GM19193 (cell line): ENCODE measurements around the gene OR6A2.

ENCODE experiments used
- POLR2A ChIP-seq: IDR thresholded peaks from 4 replicates; pipeline ENCODE4 v1.6.1; 2011; ENCODE audit not compliant: insufficient read depth, insufficient read length; ENCODE audit errors: extremely low read depth

The OR6A2 gene

DNA sequence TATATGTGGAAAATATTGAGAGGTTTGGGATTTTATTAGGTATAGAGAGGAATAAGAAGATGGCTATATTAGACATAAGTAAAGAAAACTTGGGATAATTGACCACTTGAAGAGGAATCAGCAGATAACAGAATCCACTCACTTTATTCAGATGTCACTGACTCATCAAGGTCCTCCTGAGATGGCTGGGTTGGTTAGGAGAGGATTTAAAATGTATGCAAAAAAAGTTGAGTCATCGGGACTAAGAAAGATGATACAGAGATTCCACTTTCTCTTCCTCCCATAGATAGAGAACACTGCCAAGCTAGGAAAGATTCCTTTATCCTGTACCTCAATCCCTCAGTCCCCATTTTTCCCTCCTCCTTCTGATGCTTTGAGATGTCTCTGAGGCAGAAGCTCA is at the start of gene OR6A2:
TSS of gene OR6A2 (minus strand) at position 288 of the 400 bp plus-strand sequence. CDS start 3,981 bp downstream, outside the sequence.
- no peak for TF ChIP-seq POLR2A

DNA sequence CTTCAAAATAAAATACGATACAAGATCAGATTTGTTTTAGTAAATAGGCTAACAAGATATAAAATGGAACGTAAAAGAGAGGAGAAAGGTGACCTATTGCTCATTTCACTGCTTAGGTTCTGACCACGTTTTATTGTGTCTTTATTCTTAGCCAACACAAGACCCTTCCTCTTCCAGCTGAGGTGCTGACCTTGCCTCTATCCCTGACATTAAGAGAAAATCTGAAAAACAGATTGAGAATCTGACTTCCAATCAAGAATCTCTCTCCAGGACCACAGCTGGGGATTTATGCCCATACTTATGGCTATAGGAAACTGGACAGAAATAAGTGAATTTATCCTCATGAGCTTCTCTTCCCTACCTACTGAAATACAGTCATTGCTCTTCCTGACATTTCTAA is 45.9 kb upstream of the OR6A2 start, which contains the start of gene OR10A5:
TSS of gene OR10A5 (plus strand) at position 301 of the 400 bp plus-strand sequence. CDS start at position 301, 0 bp downstream.
- no peak for TF ChIP-seq POLR2A

DNA sequence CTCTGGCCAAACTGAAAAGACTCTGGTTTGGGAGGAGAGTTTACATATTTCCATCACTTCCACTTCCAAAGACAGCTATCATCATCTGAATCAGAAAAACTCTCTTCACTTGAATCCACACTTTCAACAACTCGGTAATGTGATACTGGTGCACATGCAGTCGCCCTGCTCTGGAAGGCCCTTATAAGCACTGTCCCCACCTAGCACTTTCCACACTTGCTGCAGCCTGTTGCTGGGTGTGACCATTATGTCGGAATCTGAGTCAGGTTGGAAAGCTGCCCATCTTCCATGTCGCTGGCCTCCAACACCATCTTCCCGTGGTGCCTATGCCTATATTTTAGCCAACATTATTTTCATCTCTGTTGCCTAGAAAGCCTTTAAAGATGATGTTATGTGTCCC is 44.9 kb upstream of the OR6A2 start:
- TF ChIP-seq POLR2A: no peak

DNA sequence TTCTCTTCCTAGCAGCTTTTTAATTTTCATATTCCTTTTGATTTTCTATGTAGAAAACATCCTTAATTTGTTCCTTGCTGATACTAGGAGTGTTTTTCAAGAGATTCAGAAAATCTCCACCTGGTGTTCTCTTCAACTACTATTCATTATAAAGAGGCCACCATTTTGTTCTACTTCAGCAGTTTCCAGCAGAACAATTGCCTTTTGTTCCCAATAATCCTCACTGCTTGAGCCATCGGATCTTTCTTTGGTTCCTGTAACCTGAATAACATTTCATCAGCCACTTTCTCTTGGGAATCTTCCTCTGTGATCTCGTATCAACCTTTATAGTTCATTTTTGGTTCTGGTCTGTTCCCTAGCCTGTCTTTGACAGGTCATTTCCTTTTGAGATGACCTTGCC is 44.2 kb upstream of the OR6A2 start:
- no peak for TF ChIP-seq POLR2A

- TF ChIP-seq POLR2A: no peak
Measured at GRCh38 chr11:6841694-6842093, 42.2 kb upstream of the OR6A2 start.

- TF ChIP-seq POLR2A: no peak
Measured at GRCh38 chr11:6834021-6834420, 34.5 kb upstream of the OR6A2 start.

- no peak for TF ChIP-seq POLR2A
Measured at GRCh38 chr11:6833356-6833755, 33.9 kb upstream of the OR6A2 start.

DNA sequence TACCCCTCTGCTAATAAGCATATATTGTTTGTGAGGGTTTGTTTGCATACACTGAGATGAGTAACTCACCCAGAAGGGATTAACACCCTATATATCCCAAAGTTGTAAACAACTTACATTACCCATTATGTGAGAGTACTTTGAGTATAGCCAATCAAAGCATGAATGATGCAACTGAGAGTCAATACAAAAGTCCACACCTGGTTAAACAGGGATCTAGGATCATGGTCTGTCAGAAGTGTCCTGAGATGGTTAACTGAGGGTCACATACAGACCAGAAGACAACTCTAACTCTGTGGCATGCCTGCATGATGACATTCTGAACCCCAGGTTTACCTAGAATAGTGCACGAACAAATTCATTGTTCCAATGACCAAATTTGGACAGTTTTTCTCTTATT is 28.6 kb upstream of the OR6A2 start:
- no peak for TF ChIP-seq POLR2A

GRCh38 chr11:6825231-6825744 is 25.8 kb upstream of the OR6A2 start:
- no peak for TF ChIP-seq POLR2A

DNA sequence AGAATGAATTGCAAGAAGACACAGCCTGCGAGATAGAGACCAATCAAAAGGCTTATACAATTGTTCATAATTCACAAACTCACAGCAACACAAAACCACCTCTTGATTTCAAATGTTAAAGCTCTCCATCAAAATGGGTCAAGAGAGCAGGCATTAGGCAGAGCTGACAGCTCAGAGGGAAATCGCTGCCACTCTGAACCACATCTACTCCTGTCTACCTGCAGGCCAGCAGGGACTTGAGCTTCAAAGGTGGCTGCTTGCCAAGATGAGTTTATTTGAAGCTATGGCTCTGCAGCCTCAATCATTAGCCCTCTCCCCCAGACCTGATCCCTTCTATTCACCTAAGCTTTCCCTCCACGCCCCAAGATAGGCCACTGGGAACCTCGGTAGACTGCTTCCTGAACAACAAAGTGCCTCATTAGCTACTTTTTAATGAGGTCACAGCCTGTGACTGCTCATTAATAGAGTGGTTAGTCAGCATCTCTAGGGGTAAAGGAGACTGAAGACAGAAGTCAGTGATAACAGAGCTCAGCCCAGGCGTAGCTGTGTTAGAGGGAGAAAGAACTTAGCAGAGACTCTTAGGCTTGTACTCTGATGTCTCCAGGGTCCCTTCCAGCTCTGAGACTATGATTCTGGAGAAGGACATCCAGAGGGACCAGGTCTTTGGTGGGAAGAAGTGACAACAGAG is 24.8 kb upstream of the OR6A2 start:
- TF ChIP-seq POLR2A: no peak

DNA sequence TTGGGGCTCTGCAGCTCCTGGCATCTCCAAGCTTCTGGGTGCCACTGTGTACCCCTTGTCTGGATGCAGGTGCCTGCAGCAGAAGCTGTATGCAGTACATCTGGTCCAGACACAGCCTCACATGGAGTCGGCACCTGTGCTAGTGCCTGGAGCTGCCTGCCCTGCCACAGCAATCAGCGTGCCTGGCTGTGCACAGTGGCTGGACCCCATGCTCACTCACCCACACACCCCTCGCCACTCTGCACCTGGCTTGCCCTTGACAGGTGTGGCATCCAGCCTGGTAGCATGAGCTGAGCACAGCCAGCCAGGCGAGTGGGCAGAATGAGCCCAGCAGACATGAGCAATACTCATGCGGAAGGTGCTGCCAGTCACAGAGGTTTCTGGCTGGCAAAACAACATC is 19.5 kb upstream of the OR6A2 start:
- no peak for TF ChIP-seq POLR2A

- TF ChIP-seq POLR2A: no peak
Measured at GRCh38 chr11:6817694-6818093, 18.2 kb upstream of the OR6A2 start.

DNA sequence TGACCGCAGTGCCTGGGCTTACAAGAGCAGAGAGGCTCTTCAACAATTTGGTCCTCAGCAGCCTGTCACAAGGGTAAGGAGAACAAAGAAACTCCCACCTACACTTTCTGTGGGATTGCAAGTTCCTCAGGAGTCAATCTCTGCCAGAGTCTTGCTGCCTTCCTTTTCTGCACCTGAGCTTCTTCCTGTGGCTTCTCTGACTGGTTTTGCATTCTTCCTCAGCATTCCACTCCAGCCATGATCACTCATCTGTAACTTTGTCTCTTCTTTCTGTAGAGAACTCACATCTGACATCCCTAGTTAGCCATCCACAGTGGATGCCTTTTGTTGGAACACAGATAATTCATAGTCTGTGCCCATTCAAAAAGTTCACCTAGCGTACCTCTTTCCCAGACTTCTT is 14.2 kb upstream of the OR6A2 start:
- TF ChIP-seq POLR2A: no peak

DNA sequence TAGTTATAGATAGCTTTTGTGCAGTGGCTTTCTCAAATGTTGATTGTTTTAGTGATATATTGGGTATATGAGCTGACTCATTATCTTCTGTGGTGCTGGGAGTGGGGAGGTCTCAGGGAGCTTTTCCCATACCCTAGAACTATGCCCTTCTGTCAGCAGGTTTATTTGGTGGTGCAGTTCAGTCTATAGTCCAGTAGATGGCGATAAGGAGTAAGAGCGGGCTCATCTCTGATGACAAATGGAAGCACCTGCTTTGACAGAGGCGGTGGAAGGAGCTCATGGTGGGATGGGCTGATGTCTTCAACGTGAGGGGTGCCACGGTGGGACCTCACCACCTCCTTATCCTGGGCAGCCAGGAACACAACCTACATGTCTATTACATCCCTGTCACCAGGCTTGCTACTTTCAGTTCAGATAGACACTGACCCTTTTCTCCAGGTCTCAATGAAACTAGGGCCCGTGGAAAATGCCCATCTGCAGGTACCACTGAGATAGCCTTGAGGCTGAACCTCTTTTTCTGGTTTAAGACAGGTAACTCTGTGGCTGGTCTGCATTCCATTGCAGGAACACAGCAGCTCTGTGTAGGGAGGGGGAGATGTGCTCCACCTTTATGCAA is 13.0 kb upstream of the OR6A2 start:
- TF ChIP-seq POLR2A: no peak

- no peak for TF ChIP-seq POLR2A
Measured at GRCh38 chr11:6794639-6795038, 4.8 kb downstream of the OR6A2 start.

DNA sequence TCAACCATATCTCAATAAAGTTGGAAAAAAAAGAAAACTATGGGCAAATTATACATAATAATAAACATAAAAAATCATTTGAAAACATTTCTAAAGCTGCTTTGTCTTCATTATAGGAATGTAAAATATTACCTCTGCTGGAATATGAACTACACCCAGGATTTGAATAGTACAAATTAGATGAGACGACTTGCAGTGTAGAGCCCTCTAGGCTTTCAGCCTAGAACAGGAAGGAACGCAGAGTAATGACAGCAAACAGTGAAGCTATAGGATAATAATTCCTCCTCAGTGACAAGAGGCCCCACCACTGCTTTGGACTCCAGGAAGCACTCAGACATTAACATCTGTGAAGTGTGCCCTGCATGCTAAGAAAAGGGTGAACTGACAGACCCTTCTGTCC is 8.9 kb downstream of the OR6A2 start:
- no peak for TF ChIP-seq POLR2A

DNA sequence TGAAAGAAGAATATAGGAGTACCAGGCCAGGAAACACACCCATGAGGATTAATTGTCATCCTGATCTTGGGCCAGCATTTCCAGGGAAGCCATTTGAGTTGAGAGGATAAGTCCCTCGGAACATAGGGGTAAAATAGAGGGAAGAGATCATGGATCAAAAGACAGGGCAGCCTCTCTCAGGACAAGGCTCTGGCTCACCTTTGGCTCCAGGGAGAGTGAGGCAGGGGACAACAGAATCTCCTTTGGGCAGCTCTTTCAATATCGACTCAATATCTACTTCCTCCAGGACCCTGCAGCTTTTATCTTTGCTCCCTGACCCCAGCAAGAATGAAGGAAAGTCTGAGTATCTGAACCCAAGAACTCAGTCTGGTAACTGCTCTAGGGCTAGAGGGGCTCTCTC is 16.8 kb downstream of the OR6A2 start, which contains the start of gene OR2AG1:
TSS of gene OR2AG1 (plus strand) at position 301 of the 400 bp plus-strand sequence. CDS start 2,018 bp downstream, outside the sequence.
- no peak for TF ChIP-seq POLR2A

DNA sequence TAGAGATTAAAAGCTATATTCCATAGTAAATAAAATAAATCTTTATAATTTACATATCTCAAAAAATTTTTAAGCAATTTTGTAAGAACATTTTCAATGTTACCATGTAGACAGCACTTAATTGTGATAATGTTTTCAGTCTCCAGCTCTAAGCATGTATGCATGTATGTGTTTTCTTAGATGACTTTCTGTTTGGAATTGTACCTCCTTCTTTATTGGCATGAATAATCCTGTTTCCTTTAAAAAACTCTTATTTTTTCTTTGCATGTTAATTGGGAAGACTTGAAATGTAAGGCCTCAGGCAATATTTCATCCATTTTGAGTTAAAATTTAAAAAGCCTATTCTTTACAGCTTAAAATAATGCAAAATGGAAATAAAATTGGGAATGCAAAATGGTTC is 18.7 kb downstream of the OR6A2 start:
- TF ChIP-seq POLR2A: no peak
